Measurements from ENCODE around the gene ARHGEF11. TPM values are rescaled to one million over a fixed set of nuclear protein-coding genes. Genes with fewer than 3 reads are reported as not detected.

ARHGEF11 gene
- total and polyA plus RNA-seq, 4 donors, result 5.8 to 23.7 (median 9.8) TPM

GRCh38 chr1:157044326-157044725, 1.2 kb downstream of the ARHGEF11 start:
- Histone ChIP-seq H3K9ac (ENCODE audit: low read depth in 1 of 2, low read length in 2 of 2) (peak overlapping the region in 1 of 2 donors; percentile 1), H3K9me3 (ENCODE audit: control insufficient read depth in 4 of 4, low read length in 3 of 4) (no peaks in the 10 kb centered on the region), H3K4me3 (ENCODE audit: low read depth in 1 of 3, low read length in 3 of 3) (peak overlapping the region in 1 of 3 donors; percentile 80), H3K36me3 (ENCODE audit: control insufficient read depth in 4 of 4, insufficient read depth in 3 of 4, low read depth in 1 of 4, low read length in 3 of 4) (no peaks in the 10 kb centered on the region), H3K27me3 (ENCODE audit: control insufficient read depth in 4 of 4, insufficient read depth in 4 of 4, low read length in 3 of 4) (no peaks in the 10 kb centered on the region), H3K27ac (ENCODE audit: low read depth in 1 of 2, low read length in 2 of 2) (no peak overlapping the region), H3K4me1 (ENCODE audit: control insufficient read depth in 4 of 4, insufficient read depth in 4 of 4, low read length in 3 of 4) (peaks cover 12 to 32% (median 25%) of the 10 kb centered on the region in 4 donors)
- no peak for DNase-seq (ENCODE audit: low spot score)
- TF ChIP-seq TAF1 (conservative IDR thresholded peaks at IDR 0.05) (no peak), CTCF (IDR thresholded peaks at IDR 0.05; ENCODE audit: low read depth, low read length, missing input control) (no peak), REST (IDR thresholded peaks at IDR 0.05) (no peak), EGR1 (IDR thresholded peaks at IDR 0.05; ENCODE audit: low read depth in 2 of 2) (no peak), GABPA (IDR thresholded peaks at IDR 0.05 in 1 of 2, conservative IDR thresholded peaks at IDR 0.05 in 1 of 2) (no peak), ZBTB33 (IDR thresholded peaks at IDR 0.05) (no peak), SP1 (IDR thresholded peaks at IDR 0.05) (no peak), FOXA1 (IDR thresholded peaks at IDR 0.05) (no peak), YY1 (IDR thresholded peaks at IDR 0.05) (no peak), RXRA (IDR thresholded peaks at IDR 0.05) (no peak), HNF4G (IDR thresholded peaks at IDR 0.05) (no peak), JUND (IDR thresholded peaks at IDR 0.05) (no peak), NR2F2 (IDR thresholded peaks at IDR 0.05) (no peak), ATF3 (IDR thresholded peaks at IDR 0.05) (no peak), MAX (IDR thresholded peaks at IDR 0.05) (no peak), HNF4A (conservative IDR thresholded peaks at IDR 0.05) (no peak)
- 56% methylated on average over 6 of the region's 6 CpGs for WGBS

- peaks cover 12 to 32% (median 27%) of the 10 kb centered on the region in 4 donors for H3K4me1 ChIP-seq (ENCODE audit: control insufficient read depth in 4 of 4, insufficient read depth in 4 of 4, low read length in 3 of 4)
- H3K36me3 ChIP-seq (ENCODE audit: control insufficient read depth in 4 of 4, insufficient read depth in 3 of 4, low read depth in 1 of 4, low read length in 3 of 4), result no peaks in the 10 kb centered on the region
- H3K9me3 ChIP-seq (ENCODE audit: control insufficient read depth in 4 of 4, low read length in 3 of 4), result no peaks in the 10 kb centered on the region
- no peak overlapping the region for H3K9ac ChIP-seq (ENCODE audit: low read depth in 1 of 2, low read length in 2 of 2)
- H3K27ac ChIP-seq (ENCODE audit: low read depth in 1 of 2, low read length in 2 of 2), result no peak overlapping the region
- 86% methylated on average over 2 of the region's 2 CpGs for WGBS
- H3K4me3 ChIP-seq (ENCODE audit: low read depth in 1 of 3, low read length in 3 of 3), result peak overlapping the region in 2 of 3 donors; percentile 5 to 12
- no peak for TF ChIP-seq HNF4G (IDR thresholded peaks at IDR 0.05)
- no peak for TF ChIP-seq SP1 (IDR thresholded peaks at IDR 0.05)
- no peak for TF ChIP-seq EGR1 (IDR thresholded peaks at IDR 0.05; ENCODE audit: low read depth in 2 of 2)
- no peak for TF ChIP-seq GABPA (IDR thresholded peaks at IDR 0.05 in 1 of 2, conservative IDR thresholded peaks at IDR 0.05 in 1 of 2)
- TF ChIP-seq MAX (IDR thresholded peaks at IDR 0.05), result no peak
- DNase-seq (ENCODE audit: low spot score), result no peak
- H3K27me3 ChIP-seq (ENCODE audit: control insufficient read depth in 4 of 4, insufficient read depth in 4 of 4, low read length in 3 of 4), result no peaks in the 10 kb centered on the region
These were observed 1.9 kb downstream of the ARHGEF11 start for GRCh38 chr1:157043685-157044084.
